Measurements from ENCODE around the gene BAK1. TPM values are rescaled to one million over a fixed set of nuclear protein-coding genes. Genes with fewer than 3 reads are reported as not detected.

Gene BAK1
- total RNA-seq, 1 donor from 2014 or later: 54.8 TPM

DNA sequence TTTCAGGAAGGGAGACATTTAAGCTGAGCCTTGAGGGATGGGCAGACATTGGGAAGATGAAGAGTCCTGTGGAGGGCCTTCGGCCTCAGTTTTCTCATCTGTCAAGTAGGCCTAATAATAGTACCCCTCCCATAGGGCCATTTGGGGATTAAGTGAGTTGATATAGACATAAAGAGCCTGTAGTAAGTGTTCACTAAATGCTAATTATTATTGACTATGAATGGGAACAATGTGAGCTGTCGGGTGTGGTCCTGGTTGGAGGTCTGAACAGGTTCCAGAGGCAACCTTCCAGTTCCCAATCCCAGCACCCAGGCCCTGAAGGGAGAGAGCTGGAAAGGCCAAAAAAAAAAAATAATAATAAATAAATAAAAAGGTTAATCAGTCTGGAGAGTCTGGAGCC lies 26.6 kb upstream of the BAK1 start:
- H3K27me3 ChIP-seq (ENCODE audit: insufficient read depth, low read length): no peaks in the 10 kb centered on the region
- FAIRE-seq (no peak), DNase-seq (ENCODE audit: low read depth) (no peak)
- H3K4me1 Mint-ChIP-seq (ENCODE audit: low read depth, unreplicated experiment): peaks cover 28% of the 10 kb centered on the region
- no peaks in the 10 kb centered on the region for H4K20me1 ChIP-seq (ENCODE audit: insufficient read depth, low read length)
- no peaks in the 10 kb centered on the region for H3K36me3 Mint-ChIP-seq (ENCODE audit: low read depth, unreplicated experiment)
- H3K4me3 Mint-ChIP-seq (ENCODE audit: unreplicated experiment): no peak overlapping the region
- no peaks in the 10 kb centered on the region for H3K27me3 Mint-ChIP-seq (ENCODE audit: low read depth, unreplicated experiment)
- peaks cover 16% of the 10 kb centered on the region for H3K4me1 ChIP-seq (ENCODE audit: insufficient read depth, low read length)
- H3K9me3 Mint-ChIP-seq (ENCODE audit: unreplicated experiment): peaks cover 7% of the 10 kb centered on the region
- H3K27ac ChIP-seq (ENCODE audit: low read depth, low read length): no peak overlapping the region
- TF ChIP-seq EZH2 (IDR thresholded peaks at IDR 0.05; ENCODE audit: insufficient read depth, low read length): no peak
- TF ChIP-seq, protein P1, sequence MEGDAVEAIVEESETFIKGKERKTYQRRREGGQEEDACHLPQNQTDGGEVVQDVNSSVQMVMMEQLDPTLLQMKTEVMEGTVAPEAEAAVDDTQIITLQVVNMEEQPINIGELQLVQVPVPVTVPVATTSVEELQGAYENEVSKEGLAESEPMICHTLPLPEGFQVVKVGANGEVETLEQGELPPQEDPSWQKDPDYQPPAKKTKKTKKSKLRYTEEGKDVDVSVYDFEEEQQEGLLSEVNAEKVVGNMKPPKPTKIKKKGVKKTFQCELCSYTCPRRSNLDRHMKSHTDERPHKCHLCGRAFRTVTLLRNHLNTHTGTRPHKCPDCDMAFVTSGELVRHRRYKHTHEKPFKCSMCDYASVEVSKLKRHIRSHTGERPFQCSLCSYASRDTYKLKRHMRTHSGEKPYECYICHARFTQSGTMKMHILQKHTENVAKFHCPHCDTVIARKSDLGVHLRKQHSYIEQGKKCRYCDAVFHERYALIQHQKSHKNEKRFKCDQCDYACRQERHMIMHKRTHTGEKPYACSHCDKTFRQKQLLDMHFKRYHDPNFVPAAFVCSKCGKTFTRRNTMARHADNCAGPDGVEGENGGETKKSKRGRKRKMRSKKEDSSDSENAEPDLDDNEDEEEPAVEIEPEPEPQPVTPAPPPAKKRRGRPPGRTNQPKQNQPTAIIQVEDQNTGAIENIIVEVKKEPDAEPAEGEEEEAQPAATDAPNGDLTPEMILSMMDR (IDR thresholded peaks at IDR 0.05; ENCODE audit: insufficient read depth, low read depth, low read length): no peak
- H3K9me3 ChIP-seq (ENCODE audit: insufficient read depth, low read depth, low read length): no peaks in the 10 kb centered on the region
- H3K27ac Mint-ChIP-seq (ENCODE audit: unreplicated experiment): no peak overlapping the region
- no peaks in the 10 kb centered on the region for H3K79me2 ChIP-seq (ENCODE audit: insufficient read depth, low read length)
- no peaks in the 10 kb centered on the region for H3K36me3 ChIP-seq (ENCODE audit: insufficient read depth, low read length)
- no peak overlapping the region for H3K4me3 ChIP-seq (ENCODE audit: insufficient read depth, low read depth, low read length)
- no peak overlapping the region for H2AFZ ChIP-seq (ENCODE audit: low read depth, low read length)
- H3K9ac ChIP-seq (ENCODE audit: low read length): no peak overlapping the region
- no peak overlapping the region for H3K4me2 ChIP-seq (ENCODE audit: low read length)

DNA sequence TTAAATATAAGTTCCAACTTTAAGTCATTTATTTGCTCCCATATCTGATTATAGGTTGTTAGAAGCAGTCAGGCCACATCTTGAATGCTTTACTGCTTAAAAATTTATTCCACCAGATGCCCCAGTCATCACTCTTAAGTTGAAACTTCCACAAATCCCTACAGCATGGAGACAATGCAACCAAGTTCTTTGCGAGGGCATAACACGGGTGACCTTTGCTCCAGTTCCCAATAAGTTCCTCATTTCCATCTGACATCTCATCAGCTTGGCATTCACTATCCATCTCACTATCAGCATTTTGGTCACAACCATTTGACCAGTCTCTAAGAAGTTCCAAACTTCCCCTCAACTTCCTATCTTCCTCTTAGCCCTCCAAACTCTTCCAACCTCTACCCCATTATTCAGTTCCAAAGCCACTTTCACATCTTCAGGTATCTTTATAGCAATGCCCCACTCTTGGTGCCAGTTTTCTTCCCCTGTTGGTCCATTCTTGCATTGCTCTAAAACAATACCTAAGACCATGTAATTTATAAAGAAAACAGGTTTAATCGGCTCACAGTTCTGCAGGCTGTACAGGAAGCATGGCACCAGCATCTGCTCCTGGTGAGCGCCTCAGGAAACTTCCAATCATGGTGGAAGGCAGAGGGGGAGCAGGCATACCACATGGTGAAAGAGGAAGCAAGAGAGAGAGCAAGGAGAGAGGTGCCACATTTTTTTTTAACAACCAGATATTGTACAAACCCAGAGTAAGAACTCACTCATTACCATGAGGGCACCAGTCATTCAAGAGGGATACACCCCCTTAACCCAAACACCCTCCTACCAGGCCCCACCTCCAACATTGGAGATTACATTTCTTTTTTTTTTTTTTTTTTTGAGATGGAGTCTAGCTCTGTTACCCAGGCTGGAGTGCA lies 25.1 kb upstream of the BAK1 start:
- no peak for FAIRE-seq
- Histone ChIP-seq H2AFZ (ENCODE audit: low read depth, low read length) (no peak overlapping the region), H3K9me3 (ENCODE audit: insufficient read depth, low read depth, low read length) (no peaks in the 10 kb centered on the region), H4K20me1 (ENCODE audit: insufficient read depth, low read length) (no peaks in the 10 kb centered on the region), H3K4me3 (ENCODE audit: insufficient read depth, low read depth, low read length) (no peak overlapping the region), H3K79me2 (ENCODE audit: insufficient read depth, low read length) (no peaks in the 10 kb centered on the region), H3K27ac (ENCODE audit: low read depth, low read length) (no peak overlapping the region), H3K27me3 (ENCODE audit: insufficient read depth, low read length) (no peaks in the 10 kb centered on the region), H3K4me2 (ENCODE audit: low read length) (no peak overlapping the region), H3K36me3 (ENCODE audit: insufficient read depth, low read length) (no peaks in the 10 kb centered on the region), H3K4me1 (ENCODE audit: insufficient read depth, low read length) (peaks cover 15% of the 10 kb centered on the region), H3K9ac (ENCODE audit: low read length) (no peak overlapping the region)
- peaks cover 22% of the 10 kb centered on the region for H3K4me1 Mint-ChIP-seq (ENCODE audit: low read depth, unreplicated experiment)
- H3K4me3 Mint-ChIP-seq (ENCODE audit: unreplicated experiment): no peak overlapping the region
- H3K9me3 Mint-ChIP-seq (ENCODE audit: unreplicated experiment): peaks cover 7% of the 10 kb centered on the region
- DNase-seq (ENCODE audit: low read depth): no peak
- H3K27me3 Mint-ChIP-seq (ENCODE audit: low read depth, unreplicated experiment): no peaks in the 10 kb centered on the region
- TF ChIP-seq EZH2 (IDR thresholded peaks at IDR 0.05; ENCODE audit: insufficient read depth, low read length): no peak
- TF ChIP-seq, protein P1 (IDR thresholded peaks at IDR 0.05; ENCODE audit: insufficient read depth, low read depth, low read length): no peak
- H3K27ac Mint-ChIP-seq (ENCODE audit: unreplicated experiment): no peak overlapping the region
- H3K36me3 Mint-ChIP-seq (ENCODE audit: low read depth, unreplicated experiment): no peaks in the 10 kb centered on the region

DNA sequence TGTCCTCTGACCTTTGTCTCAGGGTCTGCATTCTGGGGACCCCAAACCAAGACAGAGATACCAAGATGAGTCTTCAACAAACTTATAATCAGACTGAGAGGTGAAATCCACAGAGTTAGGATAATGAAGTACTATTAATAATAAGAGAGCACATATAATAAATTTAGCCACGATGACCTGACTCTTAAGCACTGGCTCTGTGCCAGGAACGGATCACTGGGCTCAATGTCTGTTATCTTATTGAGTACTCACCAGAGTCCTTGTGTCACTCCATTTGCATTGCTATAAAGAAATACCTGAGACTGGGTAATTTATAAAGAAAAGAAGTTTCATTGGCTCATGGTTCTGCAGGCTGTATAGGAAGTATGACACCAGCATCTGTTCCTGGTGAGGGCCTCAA lies 22.1 kb upstream of the BAK1 start:
- Histone ChIP-seq H3K27me3 (ENCODE audit: insufficient read depth, low read length) (no peaks in the 10 kb centered on the region), H4K20me1 (ENCODE audit: insufficient read depth, low read length) (no peaks in the 10 kb centered on the region), H3K9ac (ENCODE audit: low read length) (no peak overlapping the region), H3K4me2 (ENCODE audit: low read length) (no peak overlapping the region), H3K4me1 (ENCODE audit: insufficient read depth, low read length) (no peaks in the 10 kb centered on the region), H2AFZ (ENCODE audit: low read depth, low read length) (no peak overlapping the region), H3K9me3 (ENCODE audit: insufficient read depth, low read depth, low read length) (no peaks in the 10 kb centered on the region), H3K79me2 (ENCODE audit: insufficient read depth, low read length) (no peaks in the 10 kb centered on the region), H3K4me3 (ENCODE audit: insufficient read depth, low read depth, low read length) (no peak overlapping the region), H3K36me3 (ENCODE audit: insufficient read depth, low read length) (no peaks in the 10 kb centered on the region), H3K27ac (ENCODE audit: low read depth, low read length) (no peak overlapping the region)
- Mint-ChIP-seq H3K4me1 (ENCODE audit: low read depth, unreplicated experiment) (peaks cover 13% of the 10 kb centered on the region), H3K4me3 (ENCODE audit: unreplicated experiment) (no peak overlapping the region), H3K36me3 (ENCODE audit: low read depth, unreplicated experiment) (no peaks in the 10 kb centered on the region), H3K9me3 (ENCODE audit: unreplicated experiment) (peaks cover 10% of the 10 kb centered on the region), H3K27me3 (ENCODE audit: low read depth, unreplicated experiment) (no peaks in the 10 kb centered on the region), H3K27ac (ENCODE audit: unreplicated experiment) (no peak overlapping the region)
- DNase-seq (ENCODE audit: low read depth) (no peak), FAIRE-seq (no peak)
- no peak for TF ChIP-seq EZH2 (IDR thresholded peaks at IDR 0.05; ENCODE audit: insufficient read depth, low read length)
- TF ChIP-seq, protein P1 (IDR thresholded peaks at IDR 0.05; ENCODE audit: insufficient read depth, low read depth, low read length): no peak
